DOHH2 (cell line): ENCODE results near the gene KRT14.

Experiments
- EZH2phosphoT487 ChIP-seq: fragments of 200-600 bp; sonication (generic); IDR thresholded peaks from 2 replicates; pipeline ENCODE4 v1.6.1; 2017; ENCODE audit warnings: borderline replicate concordance, mild to moderate bottlenecking, antibody characterized with exemption, low read length, moderate library complexity, mixed read lengths
- TF ChIP-seq, protein P1 (sequence below): fragments of 200-600 bp; sonication (generic); IDR thresholded peaks from one replicate; pipeline ENCODE4 v1.5.1; 2014; ENCODE audit warnings: antibody characterized with exemption, mild to moderate bottlenecking, low read depth, low read length; ENCODE audit not compliant: poor library complexity, severe bottlenecking

DNA sequence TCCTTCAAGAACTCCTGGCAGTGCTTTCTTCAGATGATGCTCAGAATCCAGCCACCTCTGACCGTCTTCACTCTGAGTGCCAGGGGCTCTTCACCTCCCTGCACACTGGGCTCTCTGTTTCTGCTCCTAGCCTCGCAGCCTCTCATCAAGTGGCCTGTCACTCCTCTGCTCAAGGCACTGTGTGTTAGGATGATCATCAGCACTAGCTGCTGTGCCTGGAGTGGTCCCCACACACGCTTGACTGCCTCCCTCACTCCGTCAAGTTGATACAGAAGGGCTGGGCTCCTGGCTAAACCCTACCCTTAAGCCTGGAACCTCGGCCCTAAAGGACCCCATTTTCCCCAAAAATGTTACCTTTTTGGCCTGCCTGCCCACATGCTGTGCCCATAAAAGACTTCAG is 30.4 kb downstream of the KRT14 start:
- TF ChIP-seq, protein P1, sequence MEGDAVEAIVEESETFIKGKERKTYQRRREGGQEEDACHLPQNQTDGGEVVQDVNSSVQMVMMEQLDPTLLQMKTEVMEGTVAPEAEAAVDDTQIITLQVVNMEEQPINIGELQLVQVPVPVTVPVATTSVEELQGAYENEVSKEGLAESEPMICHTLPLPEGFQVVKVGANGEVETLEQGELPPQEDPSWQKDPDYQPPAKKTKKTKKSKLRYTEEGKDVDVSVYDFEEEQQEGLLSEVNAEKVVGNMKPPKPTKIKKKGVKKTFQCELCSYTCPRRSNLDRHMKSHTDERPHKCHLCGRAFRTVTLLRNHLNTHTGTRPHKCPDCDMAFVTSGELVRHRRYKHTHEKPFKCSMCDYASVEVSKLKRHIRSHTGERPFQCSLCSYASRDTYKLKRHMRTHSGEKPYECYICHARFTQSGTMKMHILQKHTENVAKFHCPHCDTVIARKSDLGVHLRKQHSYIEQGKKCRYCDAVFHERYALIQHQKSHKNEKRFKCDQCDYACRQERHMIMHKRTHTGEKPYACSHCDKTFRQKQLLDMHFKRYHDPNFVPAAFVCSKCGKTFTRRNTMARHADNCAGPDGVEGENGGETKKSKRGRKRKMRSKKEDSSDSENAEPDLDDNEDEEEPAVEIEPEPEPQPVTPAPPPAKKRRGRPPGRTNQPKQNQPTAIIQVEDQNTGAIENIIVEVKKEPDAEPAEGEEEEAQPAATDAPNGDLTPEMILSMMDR: no peak
- TF ChIP-seq EZH2phosphoT487: no peak
